Measurements from ENCODE around the gene FBXO46.

FBXO46 gene

DNA sequence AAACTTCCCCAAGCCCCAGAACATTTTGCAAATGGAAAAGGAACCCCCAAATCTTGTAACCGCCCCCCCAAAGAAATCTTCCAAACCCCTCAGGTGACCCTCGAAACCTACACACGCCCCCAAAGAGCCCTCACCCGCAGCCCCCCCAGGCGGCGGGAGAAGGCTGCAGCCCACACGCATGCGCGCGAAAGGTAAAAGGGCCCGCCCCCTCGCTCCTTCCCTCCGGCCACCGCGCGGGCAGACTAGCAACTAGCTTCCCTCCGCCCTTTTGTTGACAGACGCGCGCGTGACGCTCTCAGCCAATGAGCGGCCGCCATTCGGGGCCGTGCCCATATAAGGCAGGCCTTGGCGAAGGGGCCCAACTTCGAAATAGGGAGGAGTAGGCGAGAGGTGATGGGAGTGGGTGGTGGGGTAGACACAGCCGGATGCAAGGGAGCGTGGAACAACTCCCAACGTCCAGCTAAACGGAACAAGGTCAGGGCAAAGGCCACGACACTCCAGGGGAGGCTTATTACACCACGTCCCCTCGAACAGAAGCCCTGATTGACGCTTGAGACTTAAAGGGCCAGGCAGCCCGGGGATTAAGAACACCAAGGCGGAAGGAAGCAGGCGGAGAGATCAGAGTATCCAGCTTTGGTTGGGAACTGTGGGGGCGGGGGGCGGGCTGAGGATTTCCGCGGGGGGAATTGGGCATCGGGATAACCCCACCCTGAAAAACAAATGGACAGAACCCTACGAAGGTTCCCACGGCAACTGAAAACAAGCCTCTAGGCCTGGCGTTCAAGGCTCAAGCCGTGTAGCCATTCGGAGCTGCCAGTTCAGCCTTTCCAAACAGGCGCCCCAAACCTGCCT lies 13.3 kb downstream of the FBXO46 start:
- peak; percentile 99 to 100 for DNase-seq (ENCODE audit: low read depth in 1 of 2, low spot score in 1 of 2)
- TF ChIP-seq POLR2AphosphoS5 (IDR thresholded peaks at IDR 0.05; ENCODE audit: low read depth) (peak; percentile 66; the same call in 1 of the 2 replicates), SPI1 (IDR thresholded peaks at IDR 0.05; ENCODE audit: borderline replicate concordance, low read depth) (no peak), GABPA (IDR thresholded peaks at IDR 0.05; ENCODE audit: low read depth) (no peak)
- TF ChIP-seq, protein P1, sequence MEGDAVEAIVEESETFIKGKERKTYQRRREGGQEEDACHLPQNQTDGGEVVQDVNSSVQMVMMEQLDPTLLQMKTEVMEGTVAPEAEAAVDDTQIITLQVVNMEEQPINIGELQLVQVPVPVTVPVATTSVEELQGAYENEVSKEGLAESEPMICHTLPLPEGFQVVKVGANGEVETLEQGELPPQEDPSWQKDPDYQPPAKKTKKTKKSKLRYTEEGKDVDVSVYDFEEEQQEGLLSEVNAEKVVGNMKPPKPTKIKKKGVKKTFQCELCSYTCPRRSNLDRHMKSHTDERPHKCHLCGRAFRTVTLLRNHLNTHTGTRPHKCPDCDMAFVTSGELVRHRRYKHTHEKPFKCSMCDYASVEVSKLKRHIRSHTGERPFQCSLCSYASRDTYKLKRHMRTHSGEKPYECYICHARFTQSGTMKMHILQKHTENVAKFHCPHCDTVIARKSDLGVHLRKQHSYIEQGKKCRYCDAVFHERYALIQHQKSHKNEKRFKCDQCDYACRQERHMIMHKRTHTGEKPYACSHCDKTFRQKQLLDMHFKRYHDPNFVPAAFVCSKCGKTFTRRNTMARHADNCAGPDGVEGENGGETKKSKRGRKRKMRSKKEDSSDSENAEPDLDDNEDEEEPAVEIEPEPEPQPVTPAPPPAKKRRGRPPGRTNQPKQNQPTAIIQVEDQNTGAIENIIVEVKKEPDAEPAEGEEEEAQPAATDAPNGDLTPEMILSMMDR (IDR thresholded peaks at IDR 0.05; ENCODE audit: insufficient read depth, low read length), result no peak
- TF ChIP-seq, protein P2, sequence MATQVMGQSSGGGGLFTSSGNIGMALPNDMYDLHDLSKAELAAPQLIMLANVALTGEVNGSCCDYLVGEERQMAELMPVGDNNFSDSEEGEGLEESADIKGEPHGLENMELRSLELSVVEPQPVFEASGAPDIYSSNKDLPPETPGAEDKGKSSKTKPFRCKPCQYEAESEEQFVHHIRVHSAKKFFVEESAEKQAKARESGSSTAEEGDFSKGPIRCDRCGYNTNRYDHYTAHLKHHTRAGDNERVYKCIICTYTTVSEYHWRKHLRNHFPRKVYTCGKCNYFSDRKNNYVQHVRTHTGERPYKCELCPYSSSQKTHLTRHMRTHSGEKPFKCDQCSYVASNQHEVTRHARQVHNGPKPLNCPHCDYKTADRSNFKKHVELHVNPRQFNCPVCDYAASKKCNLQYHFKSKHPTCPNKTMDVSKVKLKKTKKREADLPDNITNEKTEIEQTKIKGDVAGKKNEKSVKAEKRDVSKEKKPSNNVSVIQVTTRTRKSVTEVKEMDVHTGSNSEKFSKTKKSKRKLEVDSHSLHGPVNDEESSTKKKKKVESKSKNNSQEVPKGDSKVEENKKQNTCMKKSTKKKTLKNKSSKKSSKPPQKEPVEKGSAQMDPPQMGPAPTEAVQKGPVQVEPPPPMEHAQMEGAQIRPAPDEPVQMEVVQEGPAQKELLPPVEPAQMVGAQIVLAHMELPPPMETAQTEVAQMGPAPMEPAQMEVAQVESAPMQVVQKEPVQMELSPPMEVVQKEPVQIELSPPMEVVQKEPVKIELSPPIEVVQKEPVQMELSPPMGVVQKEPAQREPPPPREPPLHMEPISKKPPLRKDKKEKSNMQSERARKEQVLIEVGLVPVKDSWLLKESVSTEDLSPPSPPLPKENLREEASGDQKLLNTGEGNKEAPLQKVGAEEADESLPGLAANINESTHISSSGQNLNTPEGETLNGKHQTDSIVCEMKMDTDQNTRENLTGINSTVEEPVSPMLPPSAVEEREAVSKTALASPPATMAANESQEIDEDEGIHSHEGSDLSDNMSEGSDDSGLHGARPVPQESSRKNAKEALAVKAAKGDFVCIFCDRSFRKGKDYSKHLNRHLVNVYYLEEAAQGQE (IDR thresholded peaks at IDR 0.05; ENCODE audit: insufficient replicate concordance, low read depth), result no peak
- H3K4me3 ChIP-seq (replicated peaks; ENCODE audit: insufficient read depth, low read length), result peak overlapping the region; percentile 58
- peak overlapping the region; percentile 86 for H3K27ac ChIP-seq (replicated peaks)
- H3K27me3 ChIP-seq (ENCODE audit: insufficient read depth, poor library complexity, severe bottlenecking), result no peaks in the 10 kb centered on the region

DNA sequence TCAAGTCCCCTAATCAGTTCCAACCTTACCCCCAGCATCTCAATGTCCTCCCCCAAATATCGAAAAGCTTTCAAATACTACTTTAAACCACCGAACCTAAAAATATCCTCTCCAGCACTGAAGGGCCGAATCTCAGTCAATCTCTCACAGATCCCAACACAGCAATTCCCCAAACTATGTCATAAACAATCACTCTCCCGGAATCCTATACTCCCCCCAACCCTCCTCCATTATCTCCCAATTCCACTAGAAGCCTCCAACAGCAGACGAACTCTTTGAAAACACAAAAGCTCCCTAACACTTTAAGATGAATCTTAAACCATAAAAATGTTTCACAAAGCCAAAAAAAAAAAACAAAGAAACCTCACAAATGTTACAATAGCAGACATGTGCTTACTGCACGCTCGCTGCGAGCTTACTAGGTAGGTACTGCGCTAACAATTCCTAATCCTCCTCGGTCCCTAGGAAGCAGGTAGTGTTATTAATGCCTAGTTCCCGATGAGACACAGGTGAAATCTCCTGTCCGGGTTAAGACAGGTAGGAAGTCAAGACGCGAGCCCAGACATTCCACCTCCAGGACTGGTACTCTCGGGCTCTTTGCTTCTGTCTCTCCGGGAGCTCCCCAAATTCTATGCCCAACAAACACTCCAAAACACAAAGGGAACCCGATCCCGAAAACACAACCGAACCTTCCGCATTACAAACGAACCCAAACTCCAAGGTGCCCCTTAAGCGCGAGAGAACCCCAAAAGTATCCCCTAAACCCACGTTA lies 14.2 kb downstream of the FBXO46 start:
- Histone ChIP-seq H3K4me3 (replicated peaks; ENCODE audit: insufficient read depth, low read length) (peak overlapping the region; percentile 58), H3K27ac (replicated peaks) (peak overlapping the region; percentile 86), H3K27me3 (ENCODE audit: insufficient read depth, poor library complexity, severe bottlenecking) (no peaks in the 10 kb centered on the region)
- peak in 1 of 2 experiments; percentile 13 for DNase-seq (ENCODE audit: low read depth in 1 of 2, low spot score in 1 of 2)
- TF ChIP-seq SPI1 (IDR thresholded peaks at IDR 0.05; ENCODE audit: borderline replicate concordance, low read depth) (no peak), GABPA (IDR thresholded peaks at IDR 0.05; ENCODE audit: low read depth) (no peak), POLR2AphosphoS5 (IDR thresholded peaks at IDR 0.05; ENCODE audit: low read depth) (no peak)
- TF ChIP-seq, protein P1 (IDR thresholded peaks at IDR 0.05; ENCODE audit: insufficient read depth, low read length), result no peak
- TF ChIP-seq, protein P2 (IDR thresholded peaks at IDR 0.05; ENCODE audit: insufficient replicate concordance, low read depth), result no peak

DNA sequence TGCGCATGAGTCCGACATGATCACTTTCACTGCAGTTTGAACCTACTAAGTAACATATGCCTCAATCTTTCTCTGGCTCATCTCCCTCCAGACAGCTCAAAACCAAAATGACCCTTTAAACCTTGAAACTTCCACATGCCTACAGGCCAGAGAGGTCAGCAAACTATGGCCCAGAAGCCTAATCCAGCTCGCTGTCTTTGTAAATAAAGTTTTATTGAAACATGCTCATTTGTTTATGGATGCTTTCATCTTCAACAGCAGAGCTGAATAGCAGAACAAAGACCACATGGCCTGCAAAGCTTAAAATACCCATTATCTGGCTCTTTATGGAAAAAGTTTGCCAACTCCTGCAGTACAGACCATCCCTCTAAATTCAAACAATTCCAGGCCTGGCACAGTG lies 15.6 kb downstream of the FBXO46 start:
- Histone ChIP-seq H3K27ac (replicated peaks) (no peak overlapping the region), H3K4me3 (replicated peaks; ENCODE audit: insufficient read depth, low read length) (no peak overlapping the region)
- TF ChIP-seq, protein P1 (IDR thresholded peaks at IDR 0.05; ENCODE audit: insufficient read depth, low read length), result no peak
- TF ChIP-seq, protein P2 (IDR thresholded peaks at IDR 0.05; ENCODE audit: insufficient replicate concordance, low read depth), result no peak
- TF ChIP-seq SPI1 (IDR thresholded peaks at IDR 0.05; ENCODE audit: borderline replicate concordance, low read depth) (no peak), POLR2AphosphoS5 (IDR thresholded peaks at IDR 0.05; ENCODE audit: low read depth) (no peak), GABPA (IDR thresholded peaks at IDR 0.05; ENCODE audit: low read depth) (no peak)

More for the DNA sequence above, 15.6 kb downstream of the FBXO46 start:
- DNase-seq (ENCODE audit: low read depth in 1 of 2, low spot score in 1 of 2), result no peak
- H3K27me3 ChIP-seq (ENCODE audit: insufficient read depth, poor library complexity, severe bottlenecking), result no peaks in the 10 kb centered on the region
